ENCODE results near the gene DDX27.

- TF ChIP-seq FOXM1 (IDR thresholded peaks at IDR 0.05; ENCODE audit: borderline replicate concordance, low read depth): no peak
- no peak for TF ChIP-seq EP300 (IDR thresholded peaks at IDR 0.05; ENCODE audit: borderline replicate concordance)
- TF ChIP-seq MAX (IDR thresholded peaks at IDR 0.05): no peak
- no peak for TF ChIP-seq NFIC (IDR thresholded peaks at IDR 0.05)
- TF ChIP-seq TCF12 (IDR thresholded peaks at IDR 0.05; ENCODE audit: low read depth): no peak
- TF ChIP-seq CEBPB (IDR thresholded peaks at IDR 0.05): no peak
- no peak for TF ChIP-seq YY1 (IDR thresholded peaks at IDR 0.05; ENCODE audit: low read depth)
- no peak for TF ChIP-seq REST (IDR thresholded peaks at IDR 0.05; ENCODE audit: low read depth)
- TF ChIP-seq USF1 (IDR thresholded peaks at IDR 0.05): no peak
- peak; percentile 34; the same call in 1 of the 2 replicates for TF ChIP-seq RAD21 (IDR thresholded peaks at IDR 0.05; ENCODE audit: low read depth)
- no peak for TF ChIP-seq TEAD4 (IDR thresholded peaks at IDR 0.05)
- TF ChIP-seq TAF1 (IDR thresholded peaks at IDR 0.05; ENCODE audit: low read depth): no peak
These were observed 12.1 kb upstream of the DDX27 start for GRCh38 chr20:49207076-49207475.
